A673 (cell line): ENCODE measurements around the gene SLC12A2.

Source experiments
- CTCF ChIP-seq: fragments of 300-800, 200-600 bp; sonication (generic); conservative IDR thresholded peaks from 2 replicates; pipeline ENCODE4 v1.5.1; 2017; ENCODE audit warnings: low read depth, mild to moderate bottlenecking, antibody characterized with exemption, low read length, moderate library complexity, mixed read lengths
- EZH2 ChIP-seq: fragments of 200-600 bp; sonication (generic); IDR thresholded peaks from 2 replicates; pipeline ENCODE4 v1.6.1; 2017; ENCODE audit warnings: borderline replicate concordance, low read depth, mild to moderate bottlenecking, mixed read lengths, antibody characterized with exemption, low read length; ENCODE audit not compliant: poor library complexity, severe bottlenecking

- TF ChIP-seq CTCF (no peak), EZH2 (no peak)
These were observed 152.8 kb downstream of the SLC12A2 start for GRCh38 chr5:128236334-128236733.
